ENCODE results near the gene C1orf50. TPM values are rescaled to one million over a fixed set of nuclear protein-coding genes. Genes with fewer than 3 reads are reported as not detected.

Gene C1orf50
- total RNA-seq (13.1 and 17.1 TPM in 2 replicates), polyA plus RNA-seq (2.7 and 4.5 TPM in 2 replicates), polyA minus RNA-seq (2.8 and 4.5 TPM in 2 replicates)
- total RNA-seq (2013) = 5.2 TPM

GRCh38 chr1:42766741-42767509 lies at the start of gene C1orf50, which contains the start of gene P3H1:
C1orf50 (plus strand) TSS chr1:42767249; CDS start chr1:42767312, 63 bp downstream.
P3H1 (minus strand) TSS chr1:42767028; CDS start chr1:42766971, 57 bp downstream.
- H3K27ac Mint-ChIP-seq = peak within 1 kb of the TSS; percentile 98
- CTCF ChIA-PET = interaction anchor here (0.8 to 3.0 kb wide), 19 partner anchors 10 to 308 kb away, joined by 3 to 27 read pairs (median 4); partner anchors contain the start of genes PPIH, YBX1 and ZNF691
- peaks cover 24% of the 10 kb centered on the region for H3K4me1 Mint-ChIP-seq

More at GRCh38 chr1:42766741-42767509, at the start of gene C1orf50, which contains the start of gene P3H1:
- Histone ChIP-seq H3K9ac (ENCODE audit: low read length) (peak within 1 kb of the TSS; percentile 80), H3K4me3 (ENCODE audit: control extremely low read depth in 1 of 5, extremely low read depth in 1 of 5, insufficient read depth in 1 of 5, low read depth in 2 of 5, low read length in 4 of 5) (peak within 1 kb of the TSS; percentile 71 to 92 (median 76)), H3K79me2 (ENCODE audit: control insufficient read depth, insufficient read depth, low read length) (peaks cover 91% of the 10 kb centered on the region), H2AFZ (ENCODE audit: insufficient read depth, low read depth, low read length, poor library complexity, severe bottlenecking) (peak within 1 kb of the TSS; percentile 92), H3K4me2 (replicated peaks; ENCODE audit: low read depth, low read length, poor library complexity, severe bottlenecking) (peak within 1 kb of the TSS; percentile 84), H4K20me1 (ENCODE audit: control insufficient read depth, insufficient read depth, low read length, poor library complexity, severe bottlenecking) (no peaks in the 10 kb centered on the region), H3K9me3 (ENCODE audit: control extremely low read depth in 1 of 3, control insufficient read depth in 2 of 3, insufficient read depth in 1 of 3, low read length in 2 of 3) (no peaks in the 10 kb centered on the region), H3K36me3 (replicated peaks in 1 of 2; ENCODE audit: control extremely low read depth in 1 of 2, control insufficient read depth in 1 of 2, extremely low read depth in 1 of 2, insufficient read depth in 2 of 2, low read length in 1 of 2) (peaks cover 0 to 2% of the 10 kb centered on the region in 2 experiments), H3K4me1 (ENCODE audit: control insufficient read depth in 2 of 2, insufficient read depth in 2 of 2, low read length in 2 of 2) (peaks cover 27 to 31% of the 10 kb centered on the region in 2 donors), H3K27ac (ENCODE audit: low read length in 2 of 2) (peak within 1 kb of the TSS; percentile 53 to 83), H3K27me3 (replicated peaks in 1 of 4; ENCODE audit: control extremely low read depth in 1 of 4, control insufficient read depth in 3 of 4, insufficient read depth in 4 of 4, low read length in 3 of 4) (no peaks in the 10 kb centered on the region)
- intact Hi-C loops (cut with micrococcal nuclease) = loop anchor here (1.0 to 10.0 kb wide), 12 partner anchors 50 to 1265 kb away; partner anchors contain the start of genes CFAP57, EBNA1BP2, ELOVL1 and ERMAP
- ATAC-seq (ENCODE audit: low read depth) (peak; percentile 92), DNase-seq (peak; percentile 100)
- Mint-ChIP-seq H3K9me3 (ENCODE audit: insufficient read depth) (no peaks in the 10 kb centered on the region), H3K27me3 (no peaks in the 10 kb centered on the region), H3K4me3 (no peak within 1 kb of the TSS)
- POLR2A ChIA-PET = interaction anchor here (0.5 to 2.3 kb wide), 11 partner anchors 11 to 1300 kb away, joined by 3 to 22 read pairs (median 3); partner anchors contain the start of genes CCDC30, ELOVL1, MED8 and PPIH
- under 1% methylated on average over 82 of the region's 82 CpGs for WGBS (ENCODE audit: insufficient coverage)
- TF ChIP-seq EZH2 (IDR thresholded peaks at IDR 0.05; ENCODE audit: borderline replicate concordance, insufficient read depth, low read depth, low read length, poor library complexity, severe bottlenecking) (no peak), CTCF (IDR thresholded peaks at IDR 0.05) (no peak)

Data from B cell (primary cell).